IMR-90 (cell line): ENCODE data around the gene TEKT4. TPM values are rescaled to one million over a fixed set of nuclear protein-coding genes. Genes with fewer than 3 reads are reported as not detected.

ENCODE experiments used
- ATAC-seq: fragments of 200-7000 bp; cut with Tn5 transposase; 2 replicates; pipeline ENCODE4 v1.9.1; 2020; ENCODE audit warnings: low read depth, mild to moderate bottlenecking, moderate library complexity
- BruUV-seq: library from RNA; stranded (reverse); fragments of 400-500 nt; replicated peaks from 2 replicates; lab custom pipeline; 2021; lab: Mats Ljungman, UMichigan
- CTCF ChIA-PET: fragments of 300-600 bp; formaldehyde crosslinking; extraction: SDS; loops from one replicate; lab custom pipeline; 2021; ENCODE audit warnings: antibody characterized with exemption; lab: Yijun Ruan, JAX
- POLR2A ChIA-PET: fragments of 300-600 bp; sonication (Branson Sonifier 250); formaldehyde crosslinking; loops from one replicate; lab custom pipeline; 2022; ENCODE audit warnings: antibody characterized with exemption; ENCODE audit not compliant: unreplicated experiment; lab: Charles Lee
- DNase-seq: peaks from one replicate; pipeline ENCODE4 v3.0.0; 2013
- H2AFZ ChIP-seq: replicated peaks from 2 replicates; pipeline ENCODE3; 2013; ENCODE audit warnings: low read length, mild to moderate bottlenecking; ENCODE audit not compliant: poor library complexity
- H2AK5ac ChIP-seq: 2 replicates; pipeline ENCODE4 v1.6.1; 2013; ENCODE audit warnings: low read depth, low read length, inconsistent platforms
- H2AK9ac ChIP-seq: replicated peaks from 2 replicates; pipeline ENCODE3; 2013; ENCODE audit warnings: mild to moderate bottlenecking, low read depth, low read length, moderate library complexity; ENCODE audit not compliant: poor library complexity
- H2BK120ac ChIP-seq: 2 replicates; pipeline ENCODE4 v1.6.1; 2013; ENCODE audit warnings: low read depth, low read length, inconsistent platforms
- H2BK15ac ChIP-seq: 3 replicates; pipeline ENCODE4 v1.6.1; 2013; ENCODE audit warnings: low read depth, low read length, inconsistent platforms
- H2BK20ac ChIP-seq: 2 replicates; pipeline ENCODE4 v1.6.1; 2013; ENCODE audit warnings: low read depth, mild to moderate bottlenecking, inconsistent platforms, low read length, moderate library complexity
- H2BK5ac ChIP-seq: 2 replicates; pipeline ENCODE4 v1.6.1; 2013; ENCODE audit warnings: mild to moderate bottlenecking, low read depth, low read length, inconsistent platforms; ENCODE audit not compliant: poor library complexity, severe bottlenecking
- H3K14ac ChIP-seq: replicated peaks from 2 replicates; pipeline ENCODE4 v1.6.1; 2013; ENCODE audit warnings: low read depth, low read length, inconsistent platforms
- H3K18ac ChIP-seq: 2 replicates; pipeline ENCODE4 v1.6.1; 2013; ENCODE audit warnings: low read depth, low read length, control low read depth
- H3K23ac ChIP-seq: 2 replicates; pipeline ENCODE4 v1.6.1; 2013; ENCODE audit warnings: low read depth, low read length, inconsistent platforms
- H3K27ac ChIP-seq: 2 replicates; pipeline ENCODE4 v1.5.1; 2013; ENCODE audit warnings: mild to moderate bottlenecking, control low read depth, low read length; ENCODE audit not compliant: insufficient read depth
- H3K27me3 ChIP-seq: 2 replicates; pipeline ENCODE4 v1.6.1; 2013; ENCODE audit warnings: low read length; ENCODE audit not compliant: control insufficient read depth, insufficient read depth
- H3K36me3 ChIP-seq: 2 replicates; pipeline ENCODE4 v1.6.1; 2013; ENCODE audit warnings: low read length, mixed read lengths; ENCODE audit not compliant: control insufficient read depth, insufficient read depth
- H3K4ac ChIP-seq: 2 replicates; pipeline ENCODE4 v1.6.1; 2013; ENCODE audit warnings: low read depth, low read length, inconsistent platforms
- H3K4me1 ChIP-seq: 2 replicates; pipeline ENCODE4 v1.6.1; 2013; ENCODE audit warnings: low read length, mixed read lengths; ENCODE audit not compliant: control insufficient read depth, insufficient read depth
- H3K4me2 ChIP-seq: 2 replicates; pipeline ENCODE4 v1.6.1; 2013; ENCODE audit warnings: low read depth, mild to moderate bottlenecking, control low read depth, low read length, moderate library complexity
- H3K4me3 ChIP-seq: 2 replicates; pipeline ENCODE4 v1.5.1; 2013; ENCODE audit warnings: low read depth, mild to moderate bottlenecking, control low read depth, low read length, moderate library complexity; ENCODE audit not compliant: insufficient read depth
- H3K56ac ChIP-seq: 2 replicates; pipeline ENCODE4 v1.6.1; 2013; ENCODE audit warnings: low read length, inconsistent platforms; ENCODE audit not compliant: insufficient read depth; ENCODE audit errors: extremely low read depth
- H3K79me1 ChIP-seq, 2 experiments: 2 replicates each; pipeline ENCODE4 v1.6.1; 2013; ENCODE audit warnings: low read length in 2 of 2, inconsistent platforms in 1 of 2, low read depth in 1 of 2
- H3K9ac ChIP-seq: 2 replicates; pipeline ENCODE4 v1.6.1; 2013; ENCODE audit warnings: low read depth, low read length, control low read depth
- H3K9me1 ChIP-seq: 2 replicates; pipeline ENCODE4 v1.6.1; 2013; ENCODE audit warnings: low read length, inconsistent platforms; ENCODE audit not compliant: insufficient read depth
- H3K9me3 ChIP-seq: 2 replicates; pipeline ENCODE4 v1.6.1; 2013; ENCODE audit warnings: low read length; ENCODE audit not compliant: control insufficient read depth, insufficient read depth
- H4K20me1 ChIP-seq: 2 replicates; pipeline ENCODE4 v1.6.1; 2013; ENCODE audit warnings: low read length, inconsistent platforms; ENCODE audit not compliant: insufficient read depth
- H4K5ac ChIP-seq: 2 replicates; pipeline ENCODE4 v1.6.1; 2013; ENCODE audit warnings: mild to moderate bottlenecking, low read depth, low read length, control low read depth
- H4K8ac ChIP-seq, 2 experiments: 2 replicates each; pipeline ENCODE4 v1.6.1; 2013; ENCODE audit warnings: low read depth in 2 of 2, low read length in 2 of 2, control low read depth in 1 of 2, inconsistent platforms in 1 of 2
- H4K91ac ChIP-seq: 2 replicates; pipeline ENCODE4 v1.6.1; 2013; ENCODE audit warnings: low read depth, low read length, inconsistent platforms; ENCODE audit not compliant: insufficient read depth
- BHLHE40 ChIP-seq: fragments of 150-350 bp; IDR thresholded peaks from 2 replicates; pipeline ENCODE4 v1.6.1; 2016; ENCODE audit warnings: mild to moderate bottlenecking, low read depth, low read length
- CEBPB ChIP-seq: IDR thresholded peaks from 2 replicates; pipeline ENCODE4 v1.6.1; 2012; ENCODE audit warnings: low read depth, low read length, improper control_type of control experiment
- CTCF ChIP-seq: conservative IDR thresholded peaks from 2 replicates; pipeline ENCODE4 v1.5.1; 2012; ENCODE audit warnings: mild to moderate bottlenecking, low read depth, low read length, improper control_type of control experiment
- ELK1 ChIP-seq: fragments of 150-350 bp; IDR thresholded peaks from 2 replicates; pipeline ENCODE4 v1.6.1; 2016; ENCODE audit warnings: low read depth, mild to moderate bottlenecking, low read length, moderate library complexity, borderline replicate concordance
- FOS ChIP-seq: fragments of 150-350 bp; IDR thresholded peaks from 2 replicates; pipeline ENCODE4 v1.6.1; 2016; ENCODE audit warnings: low read depth, low read length
- MXI1 ChIP-seq: IDR thresholded peaks from 2 replicates; pipeline ENCODE4 v1.6.1; 2012; ENCODE audit warnings: low read depth, mild to moderate bottlenecking, low read length, moderate library complexity, borderline replicate concordance
- NFE2L2 ChIP-seq: fragments of 150-350 bp; IDR thresholded peaks from 2 replicates; pipeline ENCODE4 v1.6.1; 2016; ENCODE audit warnings: low read depth, mild to moderate bottlenecking, low read length
- RFX5 ChIP-seq: IDR thresholded peaks from 2 replicates; pipeline ENCODE4 v1.8.0; 2012; ENCODE audit warnings: low read depth, mild to moderate bottlenecking, low read length, moderate library complexity
- USF2 ChIP-seq: fragments of 150-350 bp; IDR thresholded peaks from 2 replicates; pipeline ENCODE4 v1.6.1; 2017; ENCODE audit warnings: mild to moderate bottlenecking, antibody characterized with exemption, low read length, low read depth
- WGBS, 2 experiments: methylation state at CpG; one replicate each; pipeline versions ENCODE4 v1.1.5 to v1.1.7; 2013; ENCODE audit warnings: missing lambda C conversion rate in 2 of 2; ENCODE audit not compliant: insufficient read length in 1 of 2; ENCODE audit errors: extremely low coverage in 2 of 2; 5-methylcytosine and 5-hydroxymethylcytosine counted together
- dilution Hi-C: fragments of 300-500 bp; cut with HindIII; formaldehyde crosslinking; loops from one replicate; pipeline ENCODE4 v1.14.3; 2018; ENCODE audit warnings: low sequenced_read_pairs; ENCODE audit not compliant: unreplicated experiment
- in situ Hi-C: fragments of 300-500 bp; cut with MboI; formaldehyde crosslinking; loops from 3 replicates; pipeline ENCODE4 v1.14.3; 2019; ENCODE audit warnings: low sequenced_read_pairs, inconsistent platforms, mixed read lengths
- intact Hi-C: fragments of 100-400 bp; cut with micrococcal nuclease; formaldehyde crosslinking; loops from 2 replicates; pipeline ENCODE4 v1.10.0; 2022
- polyA plus RNA-seq, 3 experiments: library from polyadenylated mRNA; depleted of rRNA; stranded (reverse); fragments of >200 nt; gene quantifications; 2 replicates each; pipeline ENCODE4 v1.2.3, GENCODE V29; 2012; ENCODE audit warnings: low replicate concordance in 1 of 3
- total RNA-seq: library from RNA; depleted of rRNA; stranded (reverse); fragments of >200 nt; gene quantifications from 2 replicates; pipeline ENCODE4 v1.2.3, GENCODE V29; 2012

The TEKT4 gene
- total and polyA plus RNA-seq, 2 of the 4 experiments (the other 2 are of a cell fraction): not detected

- Histone ChIP-seq H2BK20ac (no peak overlapping the region), H2AK9ac (no peak overlapping the region), H3K14ac (no peak overlapping the region), H2AFZ (no peak overlapping the region), H3K9me3 (no peaks in the 10 kb centered on the region), H3K4ac (no peak overlapping the region), H3K23ac (no peak overlapping the region), H3K18ac (no peak overlapping the region), H3K27ac (no peak overlapping the region), H3K4me2 (no peak overlapping the region), H3K36me3 (no peaks in the 10 kb centered on the region), H2BK5ac (no peak overlapping the region), H2AK5ac (no peak overlapping the region), H2BK15ac (no peak overlapping the region), H3K56ac (no peak overlapping the region), H3K9me1 (no peaks in the 10 kb centered on the region), H4K91ac (no peak overlapping the region), H4K20me1 (no peaks in the 10 kb centered on the region), H4K8ac (no peak overlapping the region), H3K79me1 (no peaks in the 10 kb centered on the region), H3K27me3 (no peaks in the 10 kb centered on the region), H4K5ac (no peak overlapping the region), H3K4me3 (no peak overlapping the region), H3K9ac (no peak overlapping the region), H2BK120ac (no peak overlapping the region), H3K4me1 (no peaks in the 10 kb centered on the region)
- CTCF ChIA-PET: no interaction called here
- DNase-seq: no peak
- TF ChIP-seq MXI1 (no peak), CEBPB (no peak), NFE2L2 (no peak), RFX5 (no peak), BHLHE40 (no peak), USF2 (no peak), CTCF (no peak), ELK1 (no peak), FOS (no peak)
- dilution Hi-C loops (no loop called here), intact Hi-C loops (no loop called here), in situ Hi-C loops (no loop called here)
- POLR2A ChIA-PET: no interaction called here
- no TSS peak for BruUV-seq
- WGBS, 2 experiments: 85% methylated on average over 6 of the region's 16 CpGs; no CpG with 5 or more reads in 1 of the 2 experiments
- no peak for ATAC-seq
Measured at GRCh38 chr2:94876523-94876863, 5.3 kb downstream of the TEKT4 start.
